Activated CD4-positive, CD25-positive, alpha-beta regulatory T cell treated with anti-CD3 and anti-CD28 coated beads, Interleukin-2, amount 50 U/mL, for 24 hours (primary cell): ENCODE data around the gene GALNT10.
A peak's percentile ranks its signal among the peaks of the same experiment; 100 is the strongest.

Experiments used
- ATAC-seq, 2 donors: fragments of 150-1000 bp; cut with Tn5 transposase; one replicate each; pipeline ENCODE4 v1.10.0; 2021; ENCODE audit warnings: mild to moderate bottlenecking in 1 of 2, moderate library complexity in 1 of 2

Gene GALNT10

GRCh38 chr5:154203798-154204578 lies 13.5 kb downstream of the GALNT10 start:
- ATAC-seq: no peak

- no peak for ATAC-seq
Observed at GRCh38 chr5:154205441-154206117, 15.0 kb downstream of the GALNT10 start.

- no peak for ATAC-seq
Observed at GRCh38 chr5:154206311-154206710, 15.8 kb downstream of the GALNT10 start.

- no peak for ATAC-seq
Observed at GRCh38 chr5:154207204-154207603, 16.7 kb downstream of the GALNT10 start.

GRCh38 chr5:154209591-154210081 lies 19.1 kb downstream of the GALNT10 start:
- ATAC-seq: no peak

- ATAC-seq: no peak
Observed at GRCh38 chr5:154210163-154210562, 19.6 kb downstream of the GALNT10 start.

GRCh38 chr5:154211641-154212390 lies 21.3 kb downstream of the GALNT10 start:
- no peak for ATAC-seq

GRCh38 chr5:154213592-154213991 lies 23.1 kb downstream of the GALNT10 start:
- no peak for ATAC-seq

GRCh38 chr5:154214371-154215106 lies 24.0 kb downstream of the GALNT10 start:
- ATAC-seq: peak; percentile 97 to 99

GRCh38 chr5:154215571-154216325 lies 25.2 kb downstream of the GALNT10 start:
- no peak for ATAC-seq

GRCh38 chr5:154217462-154217861 lies 26.9 kb downstream of the GALNT10 start:
- no peak for ATAC-seq

- ATAC-seq: no peak
Observed at GRCh38 chr5:154218786-154219185, 28.3 kb downstream of the GALNT10 start.

GRCh38 chr5:154220625-154221024 lies 30.1 kb downstream of the GALNT10 start:
- no peak for ATAC-seq

GRCh38 chr5:154221371-154221896 lies 30.9 kb downstream of the GALNT10 start:
- ATAC-seq: peak; percentile 77 to 93

- ATAC-seq: no peak
Observed at GRCh38 chr5:154222414-154222813, 31.9 kb downstream of the GALNT10 start.

- ATAC-seq: no peak
Observed at GRCh38 chr5:154223320-154223719, 32.8 kb downstream of the GALNT10 start.

- no peak for ATAC-seq
Observed at GRCh38 chr5:154227090-154227489, 36.6 kb downstream of the GALNT10 start.

GRCh38 chr5:154228696-154229095 lies 38.2 kb downstream of the GALNT10 start:
- ATAC-seq: peak in 1 of 2 donors; percentile 17

- ATAC-seq: no peak
Observed at GRCh38 chr5:154230526-154230925, 40.0 kb downstream of the GALNT10 start.

GRCh38 chr5:154234551-154234950 lies 44.0 kb downstream of the GALNT10 start:
- no peak for ATAC-seq

GRCh38 chr5:154236011-154236410 lies 45.5 kb downstream of the GALNT10 start:
- no peak for ATAC-seq
